Thoracic aorta (tissue), 2 donors: ENCODE measurements around the gene SELL. TPM values are rescaled to one million over a fixed set of nuclear protein-coding genes. Genes with fewer than 3 reads are reported as not detected.

Experiments used
- ATAC-seq: fragments of 150-250 bp; one replicate; pipeline ENCODE4 v1.8.0; 2017; ENCODE audit warnings: low read depth; ENCODE audit not compliant: insufficient number of reproducible peaks, low FRiP score
- DNase-seq: peaks from one replicate; pipeline ENCODE4 v3.0.0-alpha.2; 2020; ENCODE audit warnings: low spot score
- H3K27ac ChIP-seq, 2 donors: fragments of 200-600 bp; sonication (generic); 1 replicate in 1 of 2; 2 replicates in 1 of 2; pipeline ENCODE4 v1.5.1; 2016; ENCODE audit warnings: mild to moderate bottlenecking in 2 of 2, moderate library complexity in 2 of 2
- H3K27me3 ChIP-seq: fragments of 200-600 bp; sonication (generic); replicated peaks from 2 replicates; pipeline ENCODE4 v1.6.0; 2016; ENCODE audit warnings: mild to moderate bottlenecking; ENCODE audit not compliant: insufficient read depth
- H3K36me3 ChIP-seq: fragments of 200-600 bp; sonication (generic); one replicate; pipeline ENCODE4 v1.5.1; 2016
- H3K4me1 ChIP-seq, 2 donors: fragments of 200-600 bp; sonication (generic); 1 replicate in 1 of 2; 2 replicates in 1 of 2; pipeline versions ENCODE4 v1.5.1 to v1.6.0; 2016; ENCODE audit warnings: low read depth in 2 of 2, mild to moderate bottlenecking in 1 of 2; ENCODE audit not compliant: control insufficient read depth in 1 of 2
- H3K4me3 ChIP-seq: fragments of 200-600 bp; sonication (generic); 2 replicates; pipeline ENCODE4 v1.5.1; 2016; ENCODE audit warnings: mild to moderate bottlenecking
- H3K9me3 ChIP-seq: fragments of 200-600 bp; sonication (generic); 2 replicates; pipeline ENCODE4 v1.5.1; 2016
- CTCF ChIP-seq: fragments of 200-600 bp; sonication (generic); IDR thresholded peaks from one replicate; pipeline ENCODE4 v1.5.1; 2019; ENCODE audit warnings: antibody characterized with exemption
- total RNA-seq, 2 donors: library from RNA; depleted of rRNA; stranded (reverse); fragments of >200 nt; gene quantifications; one replicate each; pipeline versions ENCODE4 v1.1.0 to v1.2.3, GENCODE V29; 2016

SELL gene
- total RNA-seq, 2 donors from 2014 or later = 4.2 to 8.5 TPM

GRCh38 chr1:169707912-169708604 lies 3.4 kb downstream of the SELL start:
- Histone ChIP-seq H3K9me3 (no peaks in the 10 kb centered on the region), H3K4me1 (no peaks in the 10 kb centered on the region), H3K27ac (no peak overlapping the region), H3K36me3 (no peaks in the 10 kb centered on the region), H3K27me3 (no peaks in the 10 kb centered on the region), H3K4me3 (no peak overlapping the region)
- TF ChIP-seq CTCF = no peak
- ATAC-seq (no peak), DNase-seq (no peak)

DNA sequence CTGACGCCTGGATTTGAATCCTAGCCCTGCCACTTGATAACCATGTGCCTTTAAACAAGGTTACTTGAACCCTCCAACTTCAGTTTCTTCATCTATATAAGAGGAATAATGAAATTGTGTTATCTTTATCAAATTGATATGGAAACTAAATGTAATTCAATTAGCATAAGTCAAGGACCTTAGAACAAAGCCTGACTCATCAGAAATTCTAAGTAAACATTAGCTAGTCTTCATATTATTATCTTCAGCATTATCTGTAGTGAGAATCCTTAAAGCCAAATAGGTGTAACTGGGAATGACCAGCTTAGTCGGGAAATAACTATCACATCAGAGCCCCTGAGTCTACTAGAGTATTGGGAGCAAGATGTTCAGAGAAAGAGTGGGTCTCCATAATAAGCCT lies 6.6 kb downstream of the SELL start:
- no peaks in the 10 kb centered on the region for H3K9me3 ChIP-seq
- no peak for TF ChIP-seq CTCF
- H3K27me3 ChIP-seq = no peaks in the 10 kb centered on the region
- no peaks in the 10 kb centered on the region for H3K4me1 ChIP-seq
- no peak overlapping the region for H3K4me3 ChIP-seq
- H3K27ac ChIP-seq = no peak overlapping the region
- DNase-seq = no peak
- H3K36me3 ChIP-seq = no peaks in the 10 kb centered on the region
- no peak for ATAC-seq

DNA sequence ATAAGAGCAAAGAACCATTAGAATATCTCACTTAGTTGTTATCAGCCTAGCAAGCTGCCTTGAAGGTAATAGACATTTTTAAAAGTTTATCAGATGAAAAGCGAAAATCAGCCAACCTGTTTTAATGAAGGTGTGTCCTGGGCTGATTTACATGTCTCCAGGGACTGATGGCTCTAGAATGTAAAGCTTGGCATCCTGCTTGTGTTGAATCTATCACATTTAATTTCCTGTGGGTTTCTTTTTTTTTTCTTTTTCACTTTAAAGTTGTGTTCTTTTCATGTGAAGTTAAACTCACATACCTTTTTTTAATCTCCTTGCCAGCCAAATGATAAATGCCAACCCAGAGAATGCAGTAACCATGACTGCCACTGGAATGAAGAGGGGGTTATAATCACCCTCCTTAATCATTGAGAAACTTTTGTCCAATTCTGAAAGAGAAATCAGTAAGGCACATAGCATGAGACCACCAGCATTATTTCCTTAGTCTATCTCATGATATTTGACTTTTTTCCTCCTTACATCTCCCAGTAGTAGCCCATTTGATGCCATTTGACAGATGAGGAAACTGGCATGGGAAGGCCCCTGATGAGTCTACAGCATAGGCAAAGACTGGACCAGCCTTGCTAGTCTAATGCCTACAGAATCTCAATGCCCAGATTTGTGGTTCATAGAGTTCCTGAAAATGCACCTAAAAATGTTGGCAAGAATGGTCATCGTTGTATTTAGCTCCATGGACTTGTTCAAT lies 10.0 kb downstream of the SELL start:
- no peaks in the 10 kb centered on the region for H3K27me3 ChIP-seq
- H3K27ac ChIP-seq = no peak overlapping the region
- no peak for DNase-seq
- H3K4me3 ChIP-seq = no peak overlapping the region
- ATAC-seq = no peak
- H3K36me3 ChIP-seq = no peaks in the 10 kb centered on the region
- H3K4me1 ChIP-seq = no peaks in the 10 kb centered on the region
- no peak for TF ChIP-seq CTCF
- no peaks in the 10 kb centered on the region for H3K9me3 ChIP-seq

GRCh38 chr1:169699707-169700106 lies 11.7 kb downstream of the SELL start:
- ATAC-seq (no peak), DNase-seq (no peak)
- H3K27ac ChIP-seq = no peak overlapping the region
- no peak for TF ChIP-seq CTCF
- H3K4me1 ChIP-seq = no peaks in the 10 kb centered on the region
- H3K36me3 ChIP-seq = no peaks in the 10 kb centered on the region
- H3K27me3 ChIP-seq = no peaks in the 10 kb centered on the region
- H3K9me3 ChIP-seq = no peaks in the 10 kb centered on the region
- H3K4me3 ChIP-seq = no peak overlapping the region

DNA sequence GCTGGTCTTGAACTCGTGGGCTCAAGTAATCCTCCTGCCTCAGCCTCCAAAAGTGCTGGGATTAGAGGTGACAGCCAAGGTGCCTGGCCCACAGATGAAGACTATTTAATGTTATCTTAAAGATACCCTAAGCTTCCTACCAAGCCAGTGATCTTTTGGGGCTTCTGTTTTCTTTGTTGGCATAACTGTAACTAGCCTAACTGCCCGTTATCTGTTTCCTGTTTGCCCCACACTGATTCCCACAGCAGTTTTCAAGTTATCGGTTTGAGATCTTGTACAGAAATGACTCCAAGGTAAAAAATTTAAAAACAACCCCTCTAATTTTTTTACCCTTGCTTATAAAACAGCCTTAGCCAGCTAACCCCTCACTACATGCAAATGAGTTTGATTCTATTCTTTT lies 12.4 kb downstream of the SELL start:
- ATAC-seq (no peak), DNase-seq (no peak)
- H3K4me3 ChIP-seq = no peak overlapping the region
- no peak for TF ChIP-seq CTCF
- no peaks in the 10 kb centered on the region for H3K4me1 ChIP-seq
- H3K27ac ChIP-seq = no peak overlapping the region
- H3K27me3 ChIP-seq = no peaks in the 10 kb centered on the region
- H3K9me3 ChIP-seq = no peaks in the 10 kb centered on the region
- no peaks in the 10 kb centered on the region for H3K36me3 ChIP-seq
